ENCODE data around the gene RBM45.

Gene RBM45

DNA sequence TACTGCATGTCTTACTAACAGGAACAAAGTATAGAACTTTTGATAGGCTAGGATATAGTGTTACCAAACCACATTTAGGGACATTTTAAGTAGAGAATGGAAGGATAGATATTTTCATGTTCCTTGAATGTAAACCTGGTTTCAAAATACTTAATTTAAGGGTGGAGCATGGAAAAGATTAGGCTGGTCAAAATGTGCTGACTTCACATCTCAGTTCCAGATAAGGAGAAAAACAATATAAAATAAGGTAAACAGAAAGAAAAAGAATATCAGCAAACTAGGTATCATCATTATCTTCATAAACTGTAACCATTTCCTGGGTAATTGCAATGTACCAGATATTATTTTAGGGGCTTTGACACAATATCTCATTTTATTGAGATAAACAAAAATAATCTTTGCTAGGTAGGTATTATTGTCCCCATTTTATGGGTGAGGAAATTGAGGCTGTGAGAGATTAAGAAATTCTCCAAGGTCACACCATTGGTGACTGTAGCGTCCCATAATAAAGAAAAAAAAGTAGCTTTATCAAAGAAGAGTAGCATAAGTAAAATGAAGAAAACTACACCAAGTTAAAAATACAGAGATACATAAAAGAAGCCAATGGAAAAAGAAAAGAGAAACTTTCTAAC is 43.3 kb upstream of the RBM45 start:
- no peaks in the 10 kb centered on the region for H3F3A ChIP-seq (ENCODE audit: insufficient read depth)
- no peak overlapping the region for H3K4me2 ChIP-seq (ENCODE audit: low read depth, low read length, poor library complexity, severe bottlenecking)
- H3K9ac ChIP-seq (ENCODE audit: low read length), result no peak overlapping the region
- no peaks in the 10 kb centered on the region for H3K9me3 ChIP-seq (ENCODE audit: insufficient read depth, low read length)
- H3K79me2 ChIP-seq (ENCODE audit: insufficient read depth, low read length), result no peaks in the 10 kb centered on the region
- H3K27me3 ChIP-seq (ENCODE audit: low read length), result no peaks in the 10 kb centered on the region
- no peak overlapping the region for H2AFZ ChIP-seq (ENCODE audit: low read depth, low read length, severe bottlenecking)
- no peak overlapping the region for H3K27ac ChIP-seq (ENCODE audit: low read depth, low read length)
- H3K36me3 ChIP-seq (ENCODE audit: low read length), result no peaks in the 10 kb centered on the region
- TF ChIP-seq EZH2phosphoT487 (conservative IDR thresholded peaks at IDR 0.05; ENCODE audit: low read length), result no peak
- TF ChIP-seq CTCF (IDR thresholded peaks at IDR 0.05; ENCODE audit: insufficient read depth, low read length, poor library complexity, severe bottlenecking), result no peak
- H4K20me1 ChIP-seq (ENCODE audit: low read depth, low read length), result no peaks in the 10 kb centered on the region
- no peaks in the 10 kb centered on the region for H3K9me2 ChIP-seq (replicated peaks; ENCODE audit: insufficient read depth, low read length)
- H3K4me3 ChIP-seq (ENCODE audit: insufficient read depth, low read length, poor library complexity, severe bottlenecking), result no peak overlapping the region

GRCh38 chr2:178069551-178069950 is 42.7 kb upstream of the RBM45 start:
- H3K4me3 ChIP-seq (ENCODE audit: insufficient read depth, low read length, poor library complexity, severe bottlenecking), result no peak overlapping the region
- no peak overlapping the region for H2AFZ ChIP-seq (ENCODE audit: low read depth, low read length, severe bottlenecking)
- no peak overlapping the region for H3K27ac ChIP-seq (ENCODE audit: low read depth, low read length)
- no peaks in the 10 kb centered on the region for H3K36me3 ChIP-seq (ENCODE audit: low read length)
- H3K9ac ChIP-seq (ENCODE audit: low read length), result no peak overlapping the region
- no peaks in the 10 kb centered on the region for H3F3A ChIP-seq (ENCODE audit: insufficient read depth)
- no peaks in the 10 kb centered on the region for H3K27me3 ChIP-seq (ENCODE audit: low read length)
- H3K9me3 ChIP-seq (ENCODE audit: insufficient read depth, low read length), result no peaks in the 10 kb centered on the region
- H4K20me1 ChIP-seq (ENCODE audit: low read depth, low read length), result no peaks in the 10 kb centered on the region
- no peaks in the 10 kb centered on the region for H3K9me2 ChIP-seq (replicated peaks; ENCODE audit: insufficient read depth, low read length)
- TF ChIP-seq EZH2phosphoT487 (conservative IDR thresholded peaks at IDR 0.05; ENCODE audit: low read length) (no peak), CTCF (IDR thresholded peaks at IDR 0.05; ENCODE audit: insufficient read depth, low read length, poor library complexity, severe bottlenecking) (no peak)
- H3K79me2 ChIP-seq (ENCODE audit: insufficient read depth, low read length), result no peaks in the 10 kb centered on the region
- no peak overlapping the region for H3K4me2 ChIP-seq (ENCODE audit: low read depth, low read length, poor library complexity, severe bottlenecking)

DNA sequence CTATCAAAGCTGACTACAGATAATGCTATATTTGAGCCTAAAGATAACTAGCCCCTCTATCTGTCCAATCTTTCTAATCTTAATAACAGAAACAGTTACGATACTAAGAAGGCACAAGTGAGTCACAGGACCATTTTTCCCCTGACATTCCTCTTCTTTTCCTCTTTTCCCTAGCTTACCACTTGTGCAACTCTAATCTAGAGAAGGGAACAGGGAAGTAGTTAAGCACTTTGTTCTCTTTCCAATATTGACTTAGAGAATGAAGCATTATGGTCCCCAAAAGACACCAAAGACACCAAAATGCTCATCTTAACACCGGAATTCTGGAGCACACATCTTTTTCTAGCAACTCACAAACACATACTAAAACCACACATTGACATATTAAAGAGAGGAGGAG is 41.4 kb upstream of the RBM45 start:
- H3K9me3 ChIP-seq (ENCODE audit: insufficient read depth, low read length), result no peaks in the 10 kb centered on the region
- H3K27me3 ChIP-seq (ENCODE audit: low read length), result no peaks in the 10 kb centered on the region
- H3K27ac ChIP-seq (ENCODE audit: low read depth, low read length), result no peak overlapping the region
- no peak overlapping the region for H2AFZ ChIP-seq (ENCODE audit: low read depth, low read length, severe bottlenecking)
- H3K36me3 ChIP-seq (ENCODE audit: low read length), result no peaks in the 10 kb centered on the region
- no peaks in the 10 kb centered on the region for H3K9me2 ChIP-seq (replicated peaks; ENCODE audit: insufficient read depth, low read length)
- no peaks in the 10 kb centered on the region for H3F3A ChIP-seq (ENCODE audit: insufficient read depth)
- H3K4me2 ChIP-seq (ENCODE audit: low read depth, low read length, poor library complexity, severe bottlenecking), result no peak overlapping the region
- no peak overlapping the region for H3K4me3 ChIP-seq (ENCODE audit: insufficient read depth, low read length, poor library complexity, severe bottlenecking)
- no peaks in the 10 kb centered on the region for H4K20me1 ChIP-seq (ENCODE audit: low read depth, low read length)
- no peak overlapping the region for H3K9ac ChIP-seq (ENCODE audit: low read length)
- no peaks in the 10 kb centered on the region for H3K79me2 ChIP-seq (ENCODE audit: insufficient read depth, low read length)
- TF ChIP-seq CTCF (IDR thresholded peaks at IDR 0.05; ENCODE audit: insufficient read depth, low read length, poor library complexity, severe bottlenecking) (no peak), EZH2phosphoT487 (conservative IDR thresholded peaks at IDR 0.05; ENCODE audit: low read length) (no peak)

Measured in SU-DHL-6 (cell line).